ENCODE results near the gene XYLT1. TPM values are rescaled to one million over a fixed set of nuclear protein-coding genes. Genes with fewer than 3 reads are reported as not detected.

Gene XYLT1
- polyA plus RNA-seq, 1 of the 3 experiments (the other 2 are of a cell fraction): 17.6 TPM

- H4K20me1 ChIP-seq (ENCODE audit: insufficient read depth): peaks cover 97% of the 10 kb centered on the region
- H3K27me3 ChIP-seq (ENCODE audit: insufficient read depth): no peaks in the 10 kb centered on the region
- H3K9me3 ChIP-seq: no peaks in the 10 kb centered on the region
- H3F3A ChIP-seq (replicated peaks; ENCODE audit: insufficient read depth): peaks cover 19% of the 10 kb centered on the region
- H3K9ac ChIP-seq: no peak overlapping the region
- ChIA-PET POLR2A (no interaction called here), CTCF (interaction anchor here (0.8 to 1.5 kb wide), 2 partner anchors 17 to 291 kb away, joined by 3 read pairs; no protein-coding TSS in a partner anchor)
- TF ChIP-seq JUND (IDR thresholded peaks at IDR 0.05): peak; percentile 62
- TF ChIP-seq ELF1 (IDR thresholded peaks at IDR 0.05): no peak
- TF ChIP-seq ZBTB33 (IDR thresholded peaks at IDR 0.05; ENCODE audit: borderline replicate concordance, low read depth): no peak
- TF ChIP-seq POLR2AphosphoS5 (IDR thresholded peaks at IDR 0.05; ENCODE audit: low read depth, low read length): no peak
- peak; percentile 77 for TF ChIP-seq TCF12 (IDR thresholded peaks at IDR 0.05)
- no peak for TF ChIP-seq USF2 (IDR thresholded peaks at IDR 0.05; ENCODE audit: borderline replicate concordance, low read depth, low read length)
- TF ChIP-seq, protein P1, sequence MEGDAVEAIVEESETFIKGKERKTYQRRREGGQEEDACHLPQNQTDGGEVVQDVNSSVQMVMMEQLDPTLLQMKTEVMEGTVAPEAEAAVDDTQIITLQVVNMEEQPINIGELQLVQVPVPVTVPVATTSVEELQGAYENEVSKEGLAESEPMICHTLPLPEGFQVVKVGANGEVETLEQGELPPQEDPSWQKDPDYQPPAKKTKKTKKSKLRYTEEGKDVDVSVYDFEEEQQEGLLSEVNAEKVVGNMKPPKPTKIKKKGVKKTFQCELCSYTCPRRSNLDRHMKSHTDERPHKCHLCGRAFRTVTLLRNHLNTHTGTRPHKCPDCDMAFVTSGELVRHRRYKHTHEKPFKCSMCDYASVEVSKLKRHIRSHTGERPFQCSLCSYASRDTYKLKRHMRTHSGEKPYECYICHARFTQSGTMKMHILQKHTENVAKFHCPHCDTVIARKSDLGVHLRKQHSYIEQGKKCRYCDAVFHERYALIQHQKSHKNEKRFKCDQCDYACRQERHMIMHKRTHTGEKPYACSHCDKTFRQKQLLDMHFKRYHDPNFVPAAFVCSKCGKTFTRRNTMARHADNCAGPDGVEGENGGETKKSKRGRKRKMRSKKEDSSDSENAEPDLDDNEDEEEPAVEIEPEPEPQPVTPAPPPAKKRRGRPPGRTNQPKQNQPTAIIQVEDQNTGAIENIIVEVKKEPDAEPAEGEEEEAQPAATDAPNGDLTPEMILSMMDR (IDR thresholded peaks at IDR 0.05): no peak
- TF ChIP-seq, protein P2, sequence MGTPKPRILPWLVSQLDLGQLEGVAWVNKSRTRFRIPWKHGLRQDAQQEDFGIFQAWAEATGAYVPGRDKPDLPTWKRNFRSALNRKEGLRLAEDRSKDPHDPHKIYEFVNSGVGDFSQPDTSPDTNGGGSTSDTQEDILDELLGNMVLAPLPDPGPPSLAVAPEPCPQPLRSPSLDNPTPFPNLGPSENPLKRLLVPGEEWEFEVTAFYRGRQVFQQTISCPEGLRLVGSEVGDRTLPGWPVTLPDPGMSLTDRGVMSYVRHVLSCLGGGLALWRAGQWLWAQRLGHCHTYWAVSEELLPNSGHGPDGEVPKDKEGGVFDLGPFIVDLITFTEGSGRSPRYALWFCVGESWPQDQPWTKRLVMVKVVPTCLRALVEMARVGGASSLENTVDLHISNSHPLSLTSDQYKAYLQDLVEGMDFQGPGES (IDR thresholded peaks at IDR 0.05; ENCODE audit: low read depth, low read length): no peak
- TF ChIP-seq FOSL2 (IDR thresholded peaks at IDR 0.05; ENCODE audit: borderline replicate concordance, low read depth): peak; percentile 53; the same call in 1 of the 2 replicates
- TF ChIP-seq RAD21 (IDR thresholded peaks at IDR 0.05; ENCODE audit: low read length): no peak
- TF ChIP-seq PBX3 (IDR thresholded peaks at IDR 0.05): peak; percentile 77
- peaks cover 41% of the 10 kb centered on the region; the same call in 1 of the 2 replicates for H3K79me2 ChIP-seq (ENCODE audit: insufficient read depth)
- H3K4me1 ChIP-seq (ENCODE audit: control insufficient read depth in 1 of 2, insufficient read depth in 2 of 2, low read depth in 1 of 2, low read length in 1 of 2): peaks cover 0 to 9% of the 10 kb centered on the region in 2 experiments; a peak in 1 of 4 replicates
- 56% methylated on average over 6 of the region's 6 CpGs for WGBS (ENCODE audit: low lambda C conversion rate)
- H3K4me2 ChIP-seq: no peak overlapping the region
- H2AFZ ChIP-seq (ENCODE audit: low read depth): no peak overlapping the region
- peaks cover 13 to 60% of the 10 kb centered on the region in 2 experiments for H3K36me3 ChIP-seq (replicated peaks in 1 of 2; ENCODE audit: control insufficient read depth in 1 of 2, insufficient read depth in 2 of 2, low read length in 1 of 2)
- no peak overlapping the region for H3K27ac ChIP-seq (ENCODE audit: low read depth in 2 of 2, low read length in 1 of 2)
- no peak overlapping the region for H3K4me3 ChIP-seq (ENCODE audit: low read depth in 2 of 2, low read length in 1 of 2)
- no peak for DNase-seq
- H3K9me2 ChIP-seq: no peaks in the 10 kb centered on the region
Observed at GRCh38 chr16:17177242-17177958, 293.4 kb downstream of the XYLT1 start.

Data from SK-N-SH (cell line).